GM04504 (cell line): Measurements from ENCODE around the gene RAP1GAP2.
"Not testable (repeated sequence)": the region's sequence is repeated elsewhere in the genome, so short reads cannot be mapped to it uniquely, and the experiment has no call there.

Source experiments
- DNase-seq: peaks from one replicate; pipeline ENCODE4 v3.0.0-alpha.2; 2012; ENCODE audit warnings: low read depth

The RAP1GAP2 gene

DNA sequence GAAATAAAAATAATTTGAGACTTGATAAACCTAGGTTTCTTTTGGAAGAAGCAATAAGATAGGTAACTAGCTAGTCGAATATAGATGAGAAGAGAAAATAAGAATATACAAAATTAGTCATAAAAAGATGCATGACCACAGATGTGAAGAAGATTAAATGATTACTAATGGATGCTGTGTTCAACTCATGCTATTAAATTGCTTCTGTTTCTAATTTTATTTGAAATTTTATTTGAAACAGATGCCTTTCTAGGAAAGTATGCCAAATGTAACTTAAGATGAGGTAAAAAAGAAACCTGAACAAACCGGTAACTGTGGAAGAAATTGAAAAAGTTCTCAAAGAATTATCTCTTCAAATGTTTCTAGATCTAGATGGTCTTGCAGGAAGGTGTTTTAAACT is 175.6 kb downstream of the RAP1GAP2 start:
- no peak for DNase-seq

DNA sequence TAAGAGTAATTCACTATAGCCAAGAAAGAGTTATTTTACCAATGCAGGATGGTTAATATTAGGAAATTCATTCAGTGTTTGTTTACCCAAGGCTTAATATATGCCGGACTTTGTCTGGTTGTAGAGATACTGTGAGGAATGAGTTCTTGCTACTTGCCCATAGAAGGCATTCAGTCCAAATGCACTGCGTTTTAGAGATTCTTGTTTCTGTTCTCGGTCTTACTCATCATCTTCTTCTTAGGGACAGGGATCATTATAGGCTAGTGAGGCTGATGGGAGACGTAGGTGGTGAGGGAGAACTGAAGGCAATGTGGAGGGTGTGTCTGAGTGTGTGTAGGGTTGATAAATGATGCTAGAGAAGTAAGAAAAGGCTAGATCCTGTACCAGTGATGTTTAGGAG is 176.5 kb downstream of the RAP1GAP2 start:
- no peak for DNase-seq

DNA sequence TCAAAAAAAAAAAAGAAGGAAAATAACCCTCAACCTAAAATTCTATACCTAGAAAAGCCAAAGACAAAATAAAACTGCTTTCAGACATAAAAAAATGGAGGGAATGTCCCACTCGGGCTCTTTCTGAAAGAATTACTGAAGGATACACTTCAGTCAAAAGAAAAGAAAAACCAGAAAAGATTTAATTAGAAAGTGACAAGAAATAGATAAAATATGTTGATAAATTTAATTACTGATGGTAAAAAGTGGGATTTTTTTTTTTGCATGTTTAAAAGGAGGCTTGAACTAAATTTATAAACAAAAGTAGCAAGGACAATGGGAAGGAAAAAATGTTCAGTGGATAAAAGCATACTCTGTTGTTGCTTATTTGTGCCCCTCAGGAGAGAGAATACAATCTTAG is 178.1 kb downstream of the RAP1GAP2 start:
- no peak for DNase-seq

DNA sequence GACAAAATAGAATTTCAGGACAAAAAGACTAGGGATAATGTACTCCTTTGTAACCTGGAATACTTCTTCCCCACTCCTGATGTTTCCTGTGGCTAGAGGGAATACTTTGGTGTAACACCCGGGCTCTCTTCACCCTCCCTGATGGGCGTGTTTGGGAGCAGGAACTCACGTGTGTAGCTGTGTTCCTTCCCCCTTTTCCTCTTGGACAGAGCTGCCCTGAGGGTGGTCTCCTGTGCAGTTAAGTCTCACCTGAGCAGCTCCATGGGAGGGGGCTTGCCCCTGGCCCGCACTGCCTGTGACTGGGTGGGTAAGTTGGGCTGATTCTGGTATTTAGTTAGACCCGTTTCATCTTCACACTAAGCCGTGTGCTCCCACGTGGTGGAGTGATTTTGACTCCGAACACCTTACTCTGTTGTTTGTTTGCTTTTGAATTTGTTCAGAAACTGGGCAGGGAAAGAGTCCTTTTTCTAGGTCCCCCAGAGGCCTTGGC is 179.3 kb downstream of the RAP1GAP2 start:
- no peak for DNase-seq

DNA sequence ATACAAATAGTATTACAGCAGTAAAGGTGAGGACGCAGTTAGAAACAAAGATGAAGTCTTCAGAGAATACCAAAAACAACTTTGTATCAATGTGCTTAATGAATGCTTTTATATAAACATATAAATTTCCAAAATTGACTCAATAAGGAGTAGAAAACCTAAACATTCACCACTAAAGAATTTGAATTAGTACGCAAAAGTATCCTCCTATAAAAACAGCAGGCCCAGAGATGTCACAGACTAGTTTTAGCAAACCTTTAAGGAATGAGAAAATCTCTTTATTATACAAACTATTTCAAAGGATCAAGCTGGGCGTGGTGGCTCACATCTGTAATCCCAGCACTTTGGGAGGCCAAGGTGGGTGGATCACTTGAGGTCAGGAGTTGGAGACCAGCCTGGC is 180.9 kb downstream of the RAP1GAP2 start:
- DNase-seq: no peak

DNA sequence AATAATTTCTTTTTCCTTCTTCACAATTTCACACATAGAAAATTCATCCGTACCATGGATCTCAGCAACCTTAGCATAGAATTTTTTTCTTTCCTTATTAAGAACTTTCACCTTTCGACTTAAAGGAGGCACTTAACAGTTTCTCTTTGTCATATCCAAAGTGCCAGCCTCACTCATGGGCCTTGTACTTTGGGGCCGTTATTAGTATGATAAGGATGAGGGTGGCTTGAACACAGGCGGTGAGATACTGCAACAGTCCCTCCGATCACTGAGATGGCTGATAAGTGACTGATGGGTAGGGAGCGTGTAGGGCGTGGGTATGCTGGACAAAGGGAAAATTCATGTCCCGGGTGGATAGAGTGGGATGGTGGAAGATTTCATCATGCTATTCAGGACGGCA is 181.9 kb downstream of the RAP1GAP2 start:
- DNase-seq: no peak

DNA sequence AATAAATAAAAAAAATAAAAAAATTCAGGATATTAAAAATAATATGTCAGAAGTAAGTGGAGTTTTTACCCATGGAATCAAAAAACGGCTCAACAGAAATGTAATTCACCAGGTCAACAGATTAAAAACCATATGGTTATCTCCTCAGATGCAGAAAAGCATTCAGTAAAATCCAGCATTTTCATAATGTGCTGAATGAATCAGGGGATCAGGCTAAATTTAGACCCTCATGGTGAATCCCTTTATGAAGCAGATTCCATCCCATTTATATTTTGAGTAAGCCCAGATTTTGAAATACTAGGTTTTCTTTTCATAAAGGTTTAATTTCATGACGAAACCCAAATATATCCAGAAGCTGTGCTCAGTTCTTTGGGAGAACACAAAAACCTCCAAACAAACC is 182.8 kb downstream of the RAP1GAP2 start:
- DNase-seq: no peak

DNA sequence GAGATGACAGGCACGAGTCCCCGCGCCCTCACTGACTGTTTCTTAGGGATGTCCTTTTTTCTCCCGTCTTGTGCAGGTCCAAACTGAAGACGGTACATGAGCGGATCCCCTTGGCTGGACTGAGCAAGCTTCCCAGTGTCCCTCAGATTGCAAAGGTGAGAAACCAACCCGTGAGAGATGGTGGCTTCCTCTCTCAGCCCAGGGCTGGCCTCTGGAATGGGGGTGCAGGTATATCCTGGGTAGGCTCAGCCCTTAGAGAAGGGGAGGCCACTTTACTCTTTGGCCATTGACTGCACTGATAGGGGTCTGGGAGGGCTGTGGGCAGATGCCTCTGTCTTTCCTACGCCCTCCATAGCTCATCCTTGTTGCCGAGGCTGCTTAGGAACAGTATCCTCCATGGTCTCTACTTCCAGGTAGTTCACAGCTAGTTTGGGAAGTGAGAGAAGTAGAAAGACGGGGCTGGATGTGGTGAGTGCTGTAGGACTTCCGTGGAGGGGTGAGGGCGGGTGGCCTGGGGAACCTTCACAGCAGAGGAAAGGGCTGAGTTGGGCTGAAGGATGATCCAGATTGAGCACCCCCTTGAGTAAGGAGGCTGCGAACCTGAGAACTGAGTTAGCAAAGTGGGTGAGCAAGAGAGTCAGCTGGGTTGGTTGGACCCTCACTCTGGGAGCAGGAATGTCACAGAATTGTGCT is 184.1 kb downstream of the RAP1GAP2 start:
- DNase-seq: no peak

DNA sequence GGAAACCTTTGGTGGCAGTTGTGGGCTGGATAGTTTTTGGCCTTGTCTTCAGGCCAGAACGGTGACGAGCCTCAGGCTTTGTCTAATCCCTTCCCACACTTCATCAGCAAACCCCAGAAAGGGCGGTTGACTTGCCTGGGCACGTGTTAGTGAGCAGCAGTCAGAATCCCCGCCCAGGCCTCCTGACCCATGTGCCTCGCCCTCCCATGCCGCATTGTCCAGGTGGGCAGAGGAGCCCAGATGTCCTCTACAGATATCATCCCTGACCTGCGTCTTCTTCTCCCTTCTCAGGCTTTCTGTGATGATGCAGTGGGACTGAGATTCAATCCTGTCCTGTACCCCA is 184.6 kb downstream of the RAP1GAP2 start:
- no peak for DNase-seq

DNA sequence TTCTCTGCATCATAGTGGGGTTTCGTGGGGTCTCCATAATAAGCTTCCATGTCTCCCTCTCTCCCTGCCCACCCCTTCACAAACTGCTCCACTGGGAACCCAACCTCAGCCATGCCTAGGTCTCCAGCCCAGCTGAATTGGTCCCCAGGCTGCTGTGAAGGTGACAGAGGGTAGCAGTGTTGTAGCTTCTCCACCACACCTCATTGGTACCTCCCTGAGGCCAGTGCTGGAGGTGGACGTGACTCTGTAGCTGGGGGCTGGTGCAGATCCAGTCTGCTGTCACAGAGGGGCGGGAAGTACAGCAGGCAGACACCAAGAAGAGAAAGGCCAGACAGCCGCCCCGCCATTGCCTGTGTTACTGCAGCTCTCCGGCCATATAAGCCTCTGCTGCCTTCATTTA is 185.1 kb downstream of the RAP1GAP2 start:
- no peak for DNase-seq

DNA sequence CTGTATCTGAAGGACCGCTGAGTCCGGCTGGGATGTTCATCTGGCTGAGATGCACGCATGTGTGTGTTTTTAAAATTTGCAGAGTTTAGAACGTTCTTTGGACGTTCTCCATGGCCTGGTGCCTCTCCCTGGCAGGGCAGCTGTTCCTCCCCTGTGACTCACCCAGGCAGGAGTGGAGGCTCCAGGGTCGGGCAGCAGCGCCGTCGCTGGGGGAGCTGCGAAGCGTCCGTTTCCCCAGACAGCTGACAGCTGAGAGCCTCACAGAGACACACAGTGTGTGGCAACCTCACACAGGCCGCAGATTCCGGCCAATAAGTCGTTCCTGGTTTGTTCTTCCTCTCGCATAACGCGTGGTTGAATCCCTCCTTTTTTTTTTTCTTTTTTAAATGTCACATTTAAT is 186.6 kb downstream of the RAP1GAP2 start:
- peak; percentile 79 for DNase-seq

DNA sequence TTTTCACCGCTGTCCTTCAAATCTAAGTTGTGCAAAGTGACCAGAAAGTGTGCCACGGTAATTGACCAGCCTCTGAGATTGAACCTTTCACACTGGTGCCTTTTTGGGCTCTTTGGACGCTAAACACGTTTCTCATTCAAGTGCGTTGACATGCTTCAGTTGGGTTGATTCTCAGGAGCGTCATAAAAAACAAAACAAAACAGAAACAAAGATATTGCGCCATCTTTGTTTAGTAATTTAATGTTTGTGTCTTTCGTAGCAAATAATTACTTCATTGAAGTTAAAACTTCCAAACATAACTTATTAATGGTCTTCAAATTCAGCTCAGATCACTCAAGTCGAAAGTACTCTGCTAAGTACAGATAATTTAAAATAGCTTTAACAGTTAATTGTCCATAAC is 187.0 kb downstream of the RAP1GAP2 start:
- DNase-seq: no peak

DNA sequence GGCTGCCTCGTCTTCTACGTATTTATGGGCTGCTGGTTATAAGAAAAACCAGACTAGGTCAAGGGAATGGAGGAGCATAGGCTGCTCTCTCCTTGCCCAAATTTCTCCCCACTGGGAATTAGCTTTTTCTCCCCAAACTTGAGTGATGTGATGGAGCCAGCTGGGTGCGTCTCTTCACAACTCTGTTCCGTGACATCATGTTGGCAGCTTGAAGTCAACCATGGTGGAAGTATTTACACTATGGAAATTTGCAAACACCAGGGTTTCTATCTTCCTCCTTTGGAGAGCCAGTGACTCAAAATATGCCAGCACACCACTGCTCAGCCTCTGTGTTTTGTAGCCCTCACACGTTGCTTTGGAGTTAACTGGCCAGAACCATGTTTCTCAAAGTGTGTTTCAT is 189.1 kb downstream of the RAP1GAP2 start:
- no peak for DNase-seq

DNA sequence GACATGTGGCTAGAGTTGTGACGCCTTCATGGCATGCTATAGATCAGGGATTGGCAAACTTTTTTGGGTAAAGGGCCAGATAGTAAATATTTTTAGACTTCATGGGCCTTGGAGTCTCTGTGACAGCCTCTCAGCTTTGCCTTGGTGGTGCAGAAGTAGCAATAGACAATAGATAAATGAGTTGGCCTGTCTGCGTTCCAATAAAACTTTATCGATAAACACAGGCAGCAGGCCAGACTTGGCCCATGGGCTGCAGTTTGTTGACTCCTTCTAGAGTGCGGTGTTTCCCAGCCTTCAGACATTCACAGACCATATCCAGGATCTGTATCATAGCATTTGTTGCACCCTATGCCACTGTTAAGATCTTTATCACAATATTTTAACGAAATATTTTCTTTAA is 190.7 kb downstream of the RAP1GAP2 start:
- no peak for DNase-seq

DNA sequence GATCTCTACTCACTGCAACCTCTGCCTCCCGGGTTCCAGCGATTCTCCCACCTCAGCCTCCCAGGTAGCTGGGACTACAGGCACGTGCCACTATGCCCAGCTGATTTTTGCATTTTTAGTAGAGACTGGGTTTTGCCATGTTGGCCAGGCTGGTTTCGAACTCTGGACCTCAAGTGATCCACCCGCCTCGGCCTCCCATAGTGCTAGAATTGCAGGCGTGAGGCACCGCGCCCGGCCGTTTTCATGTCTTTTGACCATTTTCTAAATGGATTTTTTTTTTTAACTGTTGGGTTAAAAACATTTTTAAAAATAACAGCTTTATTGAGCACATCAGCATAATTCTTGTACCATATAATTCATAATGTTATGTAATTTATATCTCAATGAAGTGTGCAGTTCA is 193.2 kb downstream of the RAP1GAP2 start:
- DNase-seq: not testable (repeated sequence)

DNA sequence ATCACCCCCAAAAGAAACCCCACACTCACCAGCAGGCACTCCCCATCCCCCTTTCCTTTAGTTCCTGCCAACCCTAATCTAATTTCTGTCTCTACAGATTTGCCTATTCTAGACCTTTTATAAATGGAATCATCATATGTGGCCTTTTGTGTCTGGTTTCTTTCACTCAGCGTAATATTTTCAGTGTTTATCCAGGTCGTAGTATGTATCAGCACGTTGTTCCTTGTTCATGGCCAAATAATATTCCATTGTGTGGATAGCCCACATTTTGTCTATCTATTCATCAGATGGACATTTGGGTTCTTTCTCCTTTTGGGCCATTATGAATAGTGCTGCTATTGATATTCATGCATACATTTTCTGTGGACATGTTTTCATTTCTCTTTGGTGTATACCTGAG is 193.6 kb downstream of the RAP1GAP2 start:
- DNase-seq: no peak

DNA sequence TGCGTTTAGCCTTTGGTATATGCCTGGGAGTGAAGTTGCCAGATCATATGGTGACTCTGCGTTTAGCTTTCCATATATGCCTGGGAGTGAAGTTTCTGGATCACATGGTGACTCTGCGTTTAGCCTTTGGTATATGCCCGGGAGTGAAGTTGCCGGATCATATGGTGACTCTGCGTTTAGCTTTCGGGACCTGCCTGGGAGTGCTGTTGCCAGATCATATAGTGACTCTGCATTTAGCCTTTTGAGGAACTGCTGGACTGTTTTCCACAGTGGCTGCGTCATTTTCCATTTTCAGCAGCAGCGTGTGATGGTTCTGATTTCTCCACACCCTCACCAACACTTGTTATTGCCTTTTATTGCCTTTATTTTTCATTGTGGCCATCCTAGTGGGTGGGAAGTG is 194.2 kb downstream of the RAP1GAP2 start:
- DNase-seq: no peak

DNA sequence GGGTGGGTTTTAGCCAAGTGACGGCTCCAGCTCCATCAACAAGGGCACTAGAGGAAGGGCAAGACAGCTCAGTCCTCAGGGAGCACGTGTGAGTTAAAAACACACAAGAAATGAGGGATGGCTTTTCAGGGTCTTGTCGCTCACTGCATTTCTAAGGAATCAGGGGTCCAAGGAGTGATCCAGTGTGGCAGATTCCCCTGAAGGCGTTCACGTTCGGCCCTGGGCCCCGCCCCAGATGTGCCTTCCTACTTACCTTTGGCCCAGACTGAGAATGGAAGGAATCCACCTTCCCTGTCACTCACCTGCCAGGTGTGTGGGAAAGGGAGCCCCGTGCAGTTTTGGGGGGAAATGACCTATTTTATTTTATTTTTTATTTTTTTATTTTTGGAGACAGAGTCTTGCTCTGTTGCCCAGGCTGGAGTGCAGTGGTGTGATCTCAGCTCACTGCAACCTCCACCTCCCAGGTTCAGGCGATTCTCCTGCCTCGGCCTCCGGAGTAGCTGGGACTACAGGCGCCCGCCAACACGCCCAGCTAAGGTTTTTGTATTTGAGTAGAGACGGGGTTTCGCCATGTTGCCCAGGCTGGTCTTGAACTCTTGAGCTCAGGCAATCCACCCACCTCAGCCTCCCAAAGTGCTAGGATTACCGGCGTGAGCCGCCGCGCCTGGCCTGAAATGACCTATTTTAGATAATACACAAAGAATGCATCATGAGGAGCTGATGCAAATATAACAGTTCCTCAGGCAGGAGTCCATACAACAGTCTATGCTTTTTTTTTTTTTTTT is 195.3 kb downstream of the RAP1GAP2 start:
- DNase-seq: not testable (repeated sequence)

DNA sequence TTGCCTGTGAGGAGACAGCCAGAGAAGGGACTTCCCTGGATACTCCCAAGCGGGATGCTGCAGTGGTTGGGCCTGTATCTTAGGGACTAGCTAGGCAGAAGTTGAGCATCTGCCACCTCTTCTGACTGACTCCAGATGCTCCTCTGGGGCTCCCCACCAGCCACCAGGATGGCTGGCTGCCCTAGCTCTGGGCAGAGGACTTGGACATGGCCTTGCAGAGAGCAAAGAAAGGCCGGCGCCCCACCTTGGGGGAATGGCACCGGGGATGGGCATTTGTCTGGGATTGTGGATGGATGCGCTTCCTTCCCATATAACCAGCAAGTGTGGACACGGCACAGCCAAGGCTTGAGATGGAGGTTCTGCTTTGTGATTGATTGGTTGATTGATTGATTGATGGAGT is 198.2 kb downstream of the RAP1GAP2 start:
- no peak for DNase-seq

DNA sequence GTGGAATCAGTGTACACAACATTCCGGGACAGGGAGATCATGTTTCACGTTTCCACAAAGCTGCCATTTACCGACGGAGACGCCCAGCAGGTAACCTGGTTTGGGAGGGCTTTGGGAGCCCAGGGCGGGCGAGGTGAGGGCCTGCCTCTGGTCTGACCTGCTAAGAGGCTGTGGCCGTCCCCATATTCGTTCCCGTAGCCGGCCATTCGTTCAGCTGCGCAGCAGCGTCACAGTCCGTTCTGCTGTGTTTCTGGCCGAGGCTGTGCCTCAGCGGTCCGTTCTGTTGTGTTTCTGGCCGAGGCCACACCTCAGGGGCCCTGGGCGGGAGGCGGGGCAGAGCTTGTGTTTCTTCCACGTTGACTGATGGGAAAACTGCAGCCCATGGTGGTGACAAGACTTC is 199.1 kb downstream of the RAP1GAP2 start:
- no peak for DNase-seq

DNA sequence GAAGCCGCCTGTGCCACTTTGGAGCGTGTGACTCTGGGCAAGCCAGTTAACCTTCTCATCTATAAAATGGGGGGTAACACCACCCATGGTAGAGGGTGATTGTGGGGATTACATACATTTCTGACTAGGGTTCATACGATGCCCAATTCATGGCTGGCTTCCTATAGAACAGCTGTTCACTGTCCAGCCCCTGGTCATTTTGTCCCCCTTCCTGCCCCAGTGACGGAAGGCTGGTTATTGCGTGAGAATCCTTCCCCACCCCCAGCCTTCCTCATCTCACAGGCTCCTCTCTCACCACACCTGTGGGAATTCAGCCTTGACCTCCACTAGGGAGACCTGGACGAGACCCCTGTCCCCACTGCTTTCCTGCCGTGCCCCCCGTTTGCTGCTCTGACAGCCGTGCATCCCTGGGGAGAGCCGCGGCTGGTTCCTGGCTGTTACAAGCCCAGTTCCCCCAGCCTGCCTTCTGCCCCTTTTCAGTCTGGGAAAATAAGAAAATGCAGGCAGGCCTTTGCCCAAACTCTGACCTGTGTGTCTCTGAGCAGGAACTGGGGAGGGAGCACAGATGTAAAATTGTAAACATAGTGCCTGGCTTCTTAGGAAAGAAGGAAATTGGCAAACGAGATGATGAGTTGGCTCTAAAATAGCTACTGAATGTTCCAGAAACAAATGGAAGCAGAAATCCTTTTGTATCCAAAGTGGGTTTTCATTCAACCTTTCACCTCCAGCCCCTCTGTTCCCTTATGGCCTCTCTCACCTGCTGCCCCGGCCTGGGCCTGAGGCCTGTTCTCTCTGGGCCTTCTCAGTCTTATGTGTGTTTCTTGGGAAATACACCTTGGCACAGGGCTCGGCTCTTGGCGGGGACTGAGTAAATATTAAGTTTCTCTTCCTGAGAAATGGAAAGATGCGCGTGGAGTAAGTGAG is 199.9 kb downstream of the RAP1GAP2 start:
- DNase-seq: no peak

DNA sequence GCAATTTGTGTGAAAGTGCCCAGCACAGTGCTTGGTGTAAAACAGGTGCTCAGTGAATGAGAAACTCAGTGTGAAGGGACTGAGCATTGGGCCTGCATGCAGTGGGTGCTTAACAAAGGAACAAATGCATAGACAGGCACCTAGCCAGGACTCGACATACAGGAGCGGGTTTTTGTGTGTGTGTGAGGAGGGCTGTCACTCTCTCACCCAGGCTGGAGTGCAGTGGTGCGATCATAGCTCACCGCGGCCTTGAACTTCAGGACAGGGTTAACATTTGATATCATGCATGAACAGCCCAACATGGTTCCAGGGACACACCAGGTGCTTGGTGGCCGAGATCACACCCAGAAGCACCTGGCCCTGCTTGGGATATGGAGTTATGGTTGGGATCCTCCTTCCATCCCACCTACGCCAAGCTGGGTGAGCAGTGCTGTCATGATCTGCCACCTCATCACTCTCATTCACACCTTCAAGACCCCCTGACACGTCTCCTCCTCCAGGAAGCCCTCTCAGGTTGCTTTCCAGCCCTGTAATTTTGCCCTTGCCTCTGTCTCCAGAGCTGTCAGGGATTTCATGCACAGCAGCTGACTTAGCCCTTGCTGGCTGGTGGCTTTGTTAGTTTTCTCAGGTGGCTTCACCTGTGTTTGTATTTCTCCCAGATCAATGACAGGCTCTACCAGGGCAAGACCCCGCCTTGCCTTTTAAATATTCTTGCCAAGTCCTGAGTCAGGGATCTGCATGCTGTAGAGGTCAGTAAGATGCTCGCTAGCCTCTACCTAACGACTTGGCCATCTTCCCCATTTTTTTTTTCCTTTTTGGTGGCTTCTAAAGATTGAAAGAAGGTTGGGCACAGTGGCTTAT is 200.8 kb downstream of the RAP1GAP2 start:
- DNase-seq: no peak
